Natural killer cell (primary cell): ENCODE measurements around the gene MLNR. TPM values are rescaled to one million over a fixed set of nuclear protein-coding genes. Genes with fewer than 3 reads are reported as not detected.
A peak's percentile ranks its signal among the peaks of the same experiment; 100 is the strongest.

Source experiments
- ATAC-seq, 3 donors: fragments of 150-1000 bp in 2 of 3; fragments of 200-7000 bp in 1 of 3; cut with Tn5 transposase; 1 replicate in 1 of 3; 2 replicates in 2 of 3; pipeline ENCODE4 v1.10.0; 2021; ENCODE audit warnings: mild to moderate bottlenecking in 2 of 3, moderate library complexity in 2 of 3
- DNase-seq, 2 donors: peaks; one replicate each; pipeline versions ENCODE4 v3.0.0 to v3.0.0-alpha.2; 2013 to 2021; ENCODE audit warnings: mixed read lengths in 1 of 2
- H3K27ac ChIP-seq: one replicate; pipeline ENCODE4 v1.5.1; 2013; ENCODE audit warnings: mild to moderate bottlenecking, low read length
- H3K27me3 ChIP-seq: one replicate; pipeline ENCODE4 v1.6.1; 2013; ENCODE audit warnings: low read length; ENCODE audit not compliant: control insufficient read depth, insufficient read depth
- H3K36me3 ChIP-seq: one replicate; pipeline ENCODE4 v1.6.1; 2013; ENCODE audit warnings: low read length; ENCODE audit not compliant: control insufficient read depth, insufficient read depth
- H3K4me1 ChIP-seq: one replicate; pipeline ENCODE4 v1.6.1; 2013; ENCODE audit warnings: low read length; ENCODE audit not compliant: control insufficient read depth, insufficient read depth
- H3K4me3 ChIP-seq: one replicate; pipeline ENCODE4 v1.5.1; 2013; ENCODE audit warnings: low read length
- H3K9me3 ChIP-seq: one replicate; pipeline ENCODE4 v1.6.1; 2013; ENCODE audit warnings: low read length; ENCODE audit not compliant: control insufficient read depth, insufficient read depth
- H3K27ac Mint-ChIP-seq, 2 donors: one replicate each; pipeline ENCODE4 v1.8.0; 2022; ENCODE audit warnings: mild to moderate bottlenecking in 2 of 2, mixed read lengths in 2 of 2, moderate library complexity in 1 of 2
- H3K27me3 Mint-ChIP-seq, 2 donors: one replicate each; pipeline ENCODE4 v1.8.0; 2022; ENCODE audit warnings: low read depth in 2 of 2, mixed read lengths in 2 of 2
- H3K36me3 Mint-ChIP-seq: one replicate; pipeline ENCODE4 v1.8.0; 2022; ENCODE audit warnings: mixed read lengths
- H3K4me1 Mint-ChIP-seq, 2 donors: one replicate each; pipeline ENCODE4 v1.8.0; 2022; ENCODE audit warnings: mixed read lengths in 2 of 2
- H3K4me3 Mint-ChIP-seq: one replicate; pipeline ENCODE4 v1.8.0; 2022; ENCODE audit warnings: mild to moderate bottlenecking, moderate library complexity, mixed read lengths
- H3K9me3 Mint-ChIP-seq, 2 donors: one replicate each; pipeline ENCODE4 v1.8.0; 2022; ENCODE audit warnings: mixed read lengths in 2 of 2
- WGBS: methylation state at CpG from one replicate; pipeline ENCODE4 v1.1.7; 2013; ENCODE audit warnings: missing lambda C conversion rate; ENCODE audit not compliant: insufficient coverage; 5-methylcytosine and 5-hydroxymethylcytosine counted together
- intact Hi-C: fragments of 100-400 bp; cut with micrococcal nuclease; formaldehyde crosslinking; loops from one replicate; pipeline ENCODE4 v1.14.2; 2022
- total RNA-seq, 4 donors: library from RNA; stranded (reverse); fragments of 120-200 nt in 1 of 4; gene quantifications; one replicate each; pipeline versions ENCODE4 v1.2.3 to v1.2.4, GENCODE V29; 2013 to 2022
- TF ChIP-seq, protein P1 (sequence below): fragments of 200-600 bp; IDR thresholded peaks from one replicate; pipeline ENCODE4 v1.8.0; 2022; ENCODE audit warnings: antibody characterized with exemption

The MLNR gene
- total RNA-seq, 3 donors from 2014 or later (not counting 1 experiment from before 2014, with no cell fraction given) = not detected

DNA sequence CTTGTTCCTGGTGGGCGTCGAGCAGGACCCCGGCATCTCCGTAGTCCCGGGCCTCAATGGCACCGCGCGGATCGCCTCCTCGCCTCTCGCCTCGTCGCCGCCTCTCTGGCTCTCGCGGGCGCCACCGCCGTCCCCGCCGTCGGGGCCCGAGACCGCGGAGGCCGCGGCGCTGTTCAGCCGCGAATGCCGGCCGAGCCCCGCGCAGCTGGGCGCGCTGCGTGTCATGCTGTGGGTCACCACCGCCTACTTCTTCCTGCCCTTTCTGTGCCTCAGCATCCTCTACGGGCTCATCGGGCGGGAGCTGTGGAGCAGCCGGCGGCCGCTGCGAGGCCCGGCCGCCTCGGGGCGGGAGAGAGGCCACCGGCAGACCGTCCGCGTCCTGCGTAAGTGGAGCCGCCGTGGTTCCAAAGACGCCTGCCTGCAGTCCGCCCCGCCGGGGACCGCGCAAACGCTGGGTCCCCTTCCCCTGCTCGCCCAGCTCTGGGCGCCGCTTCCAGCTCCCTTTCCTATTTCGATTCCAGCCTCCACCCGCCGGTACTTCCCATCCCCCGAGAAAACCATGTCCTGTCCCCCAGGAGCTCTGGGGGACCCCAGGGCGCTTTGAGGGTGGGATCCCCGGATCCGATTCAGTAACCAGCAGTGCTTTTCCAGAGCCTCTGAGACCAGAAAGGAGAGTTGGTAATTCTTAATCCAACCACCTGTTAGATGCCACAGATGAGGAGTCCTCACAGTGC, 885 bp downstream of the MLNR start:
- WGBS = 15% methylated on average over 73 of the region's 73 CpGs
- H3K36me3 Mint-ChIP-seq = no peaks in the 10 kb centered on the region
- H3K4me1 Mint-ChIP-seq = peaks cover 5 to 11% of the 10 kb centered on the region in 2 donors
- no peaks in the 10 kb centered on the region for H3K9me3 ChIP-seq
- H3K27me3 Mint-ChIP-seq = peaks cover 44 to 50% of the 10 kb centered on the region in 2 donors
- no peaks in the 10 kb centered on the region for H3K36me3 ChIP-seq
- intact Hi-C loops = no loop called here
- peak overlapping the region in 1 of 2 donors; percentile 53 for H3K27ac Mint-ChIP-seq
- no peak overlapping the region for H3K4me3 ChIP-seq
- DNase-seq (peak in 1 of 2 donors; percentile 11), ATAC-seq (peak in 1 of 3 donors; percentile 23)
- H3K4me1 ChIP-seq = peaks cover 9% of the 10 kb centered on the region
- H3K27ac ChIP-seq = no peak overlapping the region
- TF ChIP-seq, protein P1, sequence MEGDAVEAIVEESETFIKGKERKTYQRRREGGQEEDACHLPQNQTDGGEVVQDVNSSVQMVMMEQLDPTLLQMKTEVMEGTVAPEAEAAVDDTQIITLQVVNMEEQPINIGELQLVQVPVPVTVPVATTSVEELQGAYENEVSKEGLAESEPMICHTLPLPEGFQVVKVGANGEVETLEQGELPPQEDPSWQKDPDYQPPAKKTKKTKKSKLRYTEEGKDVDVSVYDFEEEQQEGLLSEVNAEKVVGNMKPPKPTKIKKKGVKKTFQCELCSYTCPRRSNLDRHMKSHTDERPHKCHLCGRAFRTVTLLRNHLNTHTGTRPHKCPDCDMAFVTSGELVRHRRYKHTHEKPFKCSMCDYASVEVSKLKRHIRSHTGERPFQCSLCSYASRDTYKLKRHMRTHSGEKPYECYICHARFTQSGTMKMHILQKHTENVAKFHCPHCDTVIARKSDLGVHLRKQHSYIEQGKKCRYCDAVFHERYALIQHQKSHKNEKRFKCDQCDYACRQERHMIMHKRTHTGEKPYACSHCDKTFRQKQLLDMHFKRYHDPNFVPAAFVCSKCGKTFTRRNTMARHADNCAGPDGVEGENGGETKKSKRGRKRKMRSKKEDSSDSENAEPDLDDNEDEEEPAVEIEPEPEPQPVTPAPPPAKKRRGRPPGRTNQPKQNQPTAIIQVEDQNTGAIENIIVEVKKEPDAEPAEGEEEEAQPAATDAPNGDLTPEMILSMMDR = no peak
- peaks cover 16% of the 10 kb centered on the region for H3K27me3 ChIP-seq
- H3K4me3 Mint-ChIP-seq = peak overlapping the region; percentile 84
- no peaks in the 10 kb centered on the region for H3K9me3 Mint-ChIP-seq

DNA sequence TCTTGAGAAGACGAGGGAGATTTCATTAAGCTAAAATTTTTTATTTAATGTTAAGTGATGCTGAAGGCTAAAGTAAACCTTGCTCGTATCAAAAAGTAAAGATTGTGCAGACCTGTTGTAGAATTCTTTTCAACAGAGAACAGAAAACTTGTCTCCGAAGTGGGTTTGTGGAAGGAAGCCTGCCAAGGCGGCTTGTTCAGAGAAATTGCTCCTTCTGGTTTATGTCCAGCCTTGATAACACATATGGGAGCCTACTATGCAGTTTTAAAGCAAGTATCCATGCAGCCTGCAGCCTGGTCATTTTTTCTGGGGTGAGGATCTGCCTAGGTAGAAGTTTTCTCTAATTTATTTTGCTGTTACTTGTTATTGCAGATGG, 1.4 kb downstream of the MLNR start:
- DNase-seq (no peak), ATAC-seq (no peak)
- H3K9me3 ChIP-seq = no peaks in the 10 kb centered on the region
- intact Hi-C loops = no loop called here
- peaks cover 9% of the 10 kb centered on the region for H3K4me1 ChIP-seq
- H3K27ac ChIP-seq = no peak overlapping the region
- Mint-ChIP-seq H3K27ac (peak overlapping the region in 1 of 2 donors; percentile 53), H3K4me1 (peaks cover 5 to 11% of the 10 kb centered on the region in 2 donors), H3K36me3 (no peaks in the 10 kb centered on the region), H3K4me3 (peak overlapping the region; percentile 84), H3K27me3 (peaks cover 44 to 47% of the 10 kb centered on the region in 2 donors), H3K9me3 (no peaks in the 10 kb centered on the region)
- 91% methylated on average over 4 of the region's 4 CpGs for WGBS
- H3K36me3 ChIP-seq = no peaks in the 10 kb centered on the region
- TF ChIP-seq, protein P1 = no peak
- peaks cover 16% of the 10 kb centered on the region for H3K27me3 ChIP-seq
- no peak overlapping the region for H3K4me3 ChIP-seq

DNA sequence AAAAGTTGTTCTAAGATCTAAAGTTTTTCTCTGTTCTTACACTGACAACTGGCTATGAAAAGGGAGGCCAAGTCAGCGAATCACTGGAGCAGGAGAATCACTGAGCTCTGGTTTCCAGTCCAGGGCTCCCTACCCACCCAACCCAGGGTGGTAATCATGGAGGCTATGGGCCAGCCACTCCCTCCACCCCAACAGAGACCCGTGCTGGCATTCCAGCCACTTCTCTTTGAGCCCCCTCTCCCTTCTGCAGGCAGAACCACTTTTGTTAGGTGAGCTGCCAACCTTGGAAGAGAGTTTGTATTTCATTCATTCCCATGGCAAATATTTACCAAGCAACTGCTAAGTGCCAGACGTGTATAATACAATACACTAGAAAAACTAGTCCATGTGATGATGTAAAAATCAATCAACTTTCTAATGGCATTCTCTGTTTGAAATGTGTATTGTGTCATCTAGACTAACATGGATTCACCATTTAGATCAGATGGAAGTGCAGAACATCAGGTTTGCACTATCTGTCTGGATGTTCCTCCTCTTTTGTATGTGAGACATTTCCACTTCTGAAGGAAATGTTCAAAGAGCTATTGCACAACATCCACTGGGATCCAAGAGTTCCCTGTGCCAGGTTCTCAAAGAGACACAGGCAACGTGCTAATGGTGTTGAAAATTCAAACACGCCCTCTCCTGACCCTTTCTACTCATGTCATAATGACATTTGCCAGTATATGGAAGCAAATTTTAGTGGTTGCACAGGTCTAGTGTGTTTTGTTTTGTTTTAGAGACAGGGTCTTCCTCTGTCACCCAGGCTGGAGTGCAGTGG, 5.3 kb downstream of the MLNR start:
- Histone ChIP-seq H3K9me3 (no peaks in the 10 kb centered on the region), H3K27me3 (peaks cover 4% of the 10 kb centered on the region), H3K36me3 (no peaks in the 10 kb centered on the region), H3K4me1 (peaks cover 2% of the 10 kb centered on the region), H3K27ac (no peak overlapping the region), H3K4me3 (no peak overlapping the region)
- intact Hi-C loops = no loop called here
- no peak for ATAC-seq
- WGBS = 79% methylated on average over 4 of the region's 5 CpGs
- DNase-seq = no peak
- Mint-ChIP-seq H3K4me1 (peaks cover 5 to 11% of the 10 kb centered on the region in 2 donors), H3K4me3 (no peak overlapping the region), H3K9me3 (no peaks in the 10 kb centered on the region), H3K27me3 (peaks cover 21 to 25% of the 10 kb centered on the region in 2 donors), H3K27ac (no peak overlapping the region), H3K36me3 (no peaks in the 10 kb centered on the region)
- TF ChIP-seq, protein P1 = no peak
